Heart left ventricle (tissue), 16 donors: ENCODE results near the gene RCAN3. TPM values are rescaled to one million over a fixed set of nuclear protein-coding genes. Genes with fewer than 3 reads are reported as not detected.

Source experiments
- ATAC-seq, 4 donors: fragments of 200-7000 bp; cut with Tn5 transposase; one replicate each; pipeline ENCODE4 v1.9.1; 2020 to 2022; ENCODE audit warnings: moderate library complexity in 4 of 4, mild to moderate bottlenecking in 3 of 4, moderate number of reproducible peaks in 1 of 4
- DNase-seq, 5 donors: peaks; one replicate each; pipeline ENCODE4 v3.0.0-alpha.2; 2020
- H3K27ac ChIP-seq, 12 donors: fragments of 200-600 bp; sonication (generic) in 4 of 12; one replicate each; pipeline versions ENCODE4 v1.5.0 to v1.8.0; 2016 to 2022; ENCODE audit warnings: mild to moderate bottlenecking in 2 of 12
- H3K27me3 ChIP-seq, 9 donors: fragments of 200-600 bp; sonication (generic) in 2 of 9; one replicate each; pipeline versions ENCODE4 v1.5.1 to v1.8.0; 2016 to 2022; ENCODE audit warnings: mild to moderate bottlenecking in 3 of 9
- H3K36me3 ChIP-seq, 9 donors: fragments of 200-600 bp; sonication (generic) in 2 of 9; one replicate each; pipeline versions ENCODE4 v1.5.0 to v1.8.0; 2018 to 2022; ENCODE audit warnings: mild to moderate bottlenecking in 2 of 9
- H3K4me1 ChIP-seq, 12 donors: fragments of 200-600 bp; sonication (generic) in 4 of 12; one replicate each; pipeline versions ENCODE4 v1.5.0 to v1.8.0; 2016 to 2022; ENCODE audit warnings: mild to moderate bottlenecking in 3 of 12
- H3K4me3 ChIP-seq, 12 donors: fragments of 200-600 bp; sonication (generic) in 4 of 12; one replicate each; pipeline versions ENCODE4 v1.5.0 to v1.8.0; 2017 to 2022; ENCODE audit warnings: mild to moderate bottlenecking in 9 of 12, moderate library complexity in 4 of 12
- H3K9me3 ChIP-seq, 12 donors: fragments of 200-600 bp; sonication (generic) in 4 of 12; one replicate each; pipeline versions ENCODE4 v1.5.0 to v1.8.0; 2016 to 2022; ENCODE audit warnings: mild to moderate bottlenecking in 1 of 12
- CTCF ChIP-seq, 12 donors: fragments of 200-600 bp; sonication (generic) in 4 of 12; IDR thresholded peaks; one replicate each; pipeline versions ENCODE4 v1.5.0 to v1.8.0; 2018 to 2022; ENCODE audit warnings: antibody characterized with exemption in 12 of 12, mild to moderate bottlenecking in 5 of 12
- POLR2A ChIP-seq, 2 donors: fragments of 450-650 bp; IDR thresholded peaks; one replicate each; pipeline ENCODE4 v1.6.1; 2017; ENCODE audit warnings: antibody characterized with exemption in 2 of 2, mild to moderate bottlenecking in 2 of 2, moderate library complexity in 2 of 2
- WGBS, 4 donors: extraction: QIAGEN DNeasy Blood & Tissue Kit in 2 of 4; methylation state at CpG; one replicate each; pipeline versions ENCODE4 v1.1.5 to v1.1.7; 2013 to 2018; 5-methylcytosine and 5-hydroxymethylcytosine counted together
- intact Hi-C, 10 donors: fragments of 100-400 bp; cut with DNase I; formaldehyde crosslinking; loops; one replicate each; pipeline versions ENCODE4 v1.11.1 to v1.14.2; 2022
- polyA plus RNA-seq, 2 donors: library from polyadenylated mRNA; stranded (reverse); fragments of 200-250 nt; gene quantifications; one replicate each; pipeline ENCODE4 v1.2.3, GENCODE V29; 2013
- total RNA-seq, 9 donors: library from RNA; depleted of rRNA in 2 of 9; stranded (reverse); fragments of >200 nt in 2 of 9; fragmentation: NEBNext Ultra II Directional in 3 of 9; extraction: Animal tissue kit (Norgen Biotek cat#: 25700) in 3 of 9; gene quantifications; one replicate each; pipeline versions ENCODE4 v1.1.0 to v1.2.4, GENCODE V29; 2016 to 2023
- donor health status: ischemic (EF 13 %, LVEDD 7.1; RV severe dilation, severe dysfunction).
- donor health status: healthy with polysubstance abuse.
- donor health status: DM: no; HTN: yes; CAD: no.
- donor health status: DM: no; HTN: no; CAD: no.
- donor health status: ischemic (EF 25% LVEDD 6.9; RV normal size, moderate dysfunction).
- donor health status: ischemic (EF 25% LVEDD 5.7; RV mildly dilated, moderate dysfunction).
- donor health status: healthy.
- donor health status: DM: yes; HTN: yes; CAD: no.
- donor health status: ischemic (EF 35%, LVEDD 5.7; RV mildly dilated, moderate dysfunction).
- donor health status: nonischemic (EF 11% LVEDD 7.7; RV severe dilation, severe dysfunction).
- donor health status: DM: yes; HTN: yes; CAD: no.
- donor health status: PGD.
- donor health status: ischemic (EF 29% LVEDD 5.4; RV normal size, mild dysfunction).
- donor health status: nonischemic (EF 23%, LVEDD 6.1; RV moderate dilation, normal function).

RCAN3 gene
- total and polyA plus RNA-seq, 11 donors = 2.1 to 9.7 (median 5.9) TPM

GRCh38 chr1:24584171-24584647, 81.6 kb downstream of the RCAN3 start:
- DNase-seq (peak in 2 of 5 donors; percentile 26 to 41), ATAC-seq (peak; percentile 65 to 88 (median 79))
- Histone ChIP-seq H3K27ac (peak overlapping the region in 6 of 12 donors; percentile 13 to 61 (median 46)), H3K36me3 (no peaks in the 10 kb centered on the region), H3K27me3 (peaks cover 0 to 5% (median 0%) of the 10 kb centered on the region in 9 donors), H3K4me3 (no peak overlapping the region), H3K9me3 (no peaks in the 10 kb centered on the region), H3K4me1 (peaks cover 0 to 14% (median 0%) of the 10 kb centered on the region in 12 donors)
- WGBS, 4 donors = 25 to 49% (median 32%) methylated on average over 6 of the region's 6 CpGs
- intact Hi-C loops = loop anchor here in 1 of 10 donors (10.0 kb wide), 1 partner anchor 169 kb away; the partner anchor contains the start of genes NIPAL3 and STPG1
- TF ChIP-seq POLR2A (IDR thresholded peaks at IDR 0.05) (no peak), CTCF (IDR thresholded peaks at IDR 0.05) (no peak)

- WGBS, 4 donors = 82 to 88% (median 85%) methylated on average over 10 of the region's 10 CpGs
- DNase-seq = no peak
- no peak for TF ChIP-seq CTCF (IDR thresholded peaks at IDR 0.05)
- TF ChIP-seq POLR2A (IDR thresholded peaks at IDR 0.05) = no peak
Observed at GRCh38 chr1:24586119-24586518, 83.5 kb downstream of the RCAN3 start.

DNA sequence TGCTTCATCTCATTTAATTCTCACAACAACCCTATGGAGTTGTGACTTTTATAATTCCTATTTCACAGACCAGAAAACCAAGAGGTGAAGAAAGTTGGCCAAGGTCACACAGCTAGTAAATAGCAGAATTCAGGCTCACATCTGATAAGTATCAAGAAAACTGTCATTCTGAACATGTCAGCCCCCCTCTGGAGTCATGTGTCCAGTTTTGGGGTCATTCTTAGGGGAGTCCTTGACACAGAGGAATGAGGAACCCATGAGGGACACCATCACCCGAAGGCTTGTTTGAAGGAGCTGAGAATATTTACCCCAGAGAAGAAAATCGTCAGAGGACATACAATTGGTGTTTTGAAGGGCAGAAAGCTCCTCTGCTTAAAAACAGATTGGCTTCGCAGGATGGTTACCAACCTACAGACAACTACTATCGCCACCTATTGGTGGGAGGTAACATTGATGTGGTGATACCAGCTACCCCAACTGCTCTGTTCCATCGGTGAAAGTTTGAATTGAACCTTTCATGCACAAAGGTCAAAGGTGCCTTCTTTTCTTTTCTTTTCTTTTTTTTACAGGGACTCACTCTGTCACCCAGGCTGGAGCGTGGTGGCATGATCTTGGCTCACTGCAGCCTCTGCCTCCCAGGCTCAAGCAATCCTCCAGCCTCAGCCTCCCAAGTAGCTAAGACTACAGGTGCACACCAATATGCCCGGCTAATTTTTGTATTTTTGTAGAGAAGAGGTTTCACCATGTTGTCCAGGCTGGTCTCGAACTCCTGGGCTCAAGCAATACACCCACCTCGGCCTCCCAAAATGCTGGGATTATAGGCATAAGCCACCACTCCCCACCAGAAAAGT, 84.6 kb downstream of the RCAN3 start:
- DNase-seq (no peak), ATAC-seq (peak in 2 of 4 donors; percentile 39 to 52)
- no peaks in the 10 kb centered on the region for H3K36me3 ChIP-seq
- 39 to 45% (median 43%) methylated on average over 9 of the region's 9 CpGs for WGBS, 4 donors
- TF ChIP-seq POLR2A (IDR thresholded peaks at IDR 0.05) (no peak), CTCF (IDR thresholded peaks at IDR 0.05) (peak; percentile 45 to 70 (median 58))
- no peak overlapping the region for H3K4me3 ChIP-seq
- intact Hi-C loops = loop anchor here in 1 of 10 donors (10.0 kb wide), 1 partner anchor 172 kb away; the partner anchor contains the start of genes NIPAL3 and STPG1
- no peak overlapping the region for H3K27ac ChIP-seq
- no peaks in the 10 kb centered on the region for H3K9me3 ChIP-seq
- peaks cover 0 to 14% (median 0%) of the 10 kb centered on the region in 12 donors for H3K4me1 ChIP-seq
- H3K27me3 ChIP-seq = peaks cover 0 to 5% (median 0%) of the 10 kb centered on the region in 9 donors

More at GRCh38 chr1:24586119-24586518, 83.5 kb downstream of the RCAN3 start:
- Histone ChIP-seq H3K27ac (no peak overlapping the region), H3K9me3 (no peaks in the 10 kb centered on the region), H3K27me3 (peaks cover 0 to 5% (median 0%) of the 10 kb centered on the region in 9 donors), H3K36me3 (no peaks in the 10 kb centered on the region), H3K4me3 (no peak overlapping the region), H3K4me1 (peaks cover 0 to 14% (median 0%) of the 10 kb centered on the region in 12 donors)
- ATAC-seq = no peak
- intact Hi-C loops = loop anchor here in 1 of 10 donors (10.0 kb wide), 1 partner anchor 171 kb away; the partner anchor contains the start of genes NIPAL3 and STPG1

DNA sequence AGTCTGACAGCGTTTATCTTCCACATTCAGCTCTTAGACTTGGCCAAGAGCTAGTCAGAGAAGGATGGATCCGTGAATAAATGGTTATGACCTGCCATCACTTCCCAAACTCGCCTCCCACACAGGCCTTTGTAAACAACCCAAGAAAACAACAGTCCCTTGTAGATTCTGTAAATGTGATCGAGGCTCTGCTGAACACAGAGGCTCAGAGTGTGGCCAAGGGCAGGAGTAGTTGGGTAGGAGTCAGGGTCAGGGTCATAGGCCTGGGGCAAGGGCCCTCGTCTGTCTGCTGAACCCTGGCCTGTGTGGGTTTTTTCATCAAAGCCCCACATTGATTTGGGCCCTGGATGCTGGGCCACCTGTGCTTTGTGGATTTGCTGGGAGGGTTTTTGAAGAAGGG, 85.9 kb downstream of the RCAN3 start:
- DNase-seq (no peak), ATAC-seq (no peak)
- 68 to 80% (median 73%) methylated on average over 5 of the region's 5 CpGs for WGBS, 4 donors
- H3K27ac ChIP-seq = no peak overlapping the region
- peaks cover 0 to 14% (median 0%) of the 10 kb centered on the region in 12 donors for H3K4me1 ChIP-seq
- no peaks in the 10 kb centered on the region for H3K9me3 ChIP-seq
- intact Hi-C loops = loop anchor here in 1 of 10 donors (10.0 kb wide), 1 partner anchor 174 kb away; the partner anchor contains the start of genes NIPAL3 and STPG1
- H3K36me3 ChIP-seq = no peaks in the 10 kb centered on the region
- no peak overlapping the region for H3K4me3 ChIP-seq
- TF ChIP-seq CTCF (IDR thresholded peaks at IDR 0.05) (no peak), POLR2A (IDR thresholded peaks at IDR 0.05) (no peak)
- peaks cover 0 to 5% (median 0%) of the 10 kb centered on the region in 9 donors for H3K27me3 ChIP-seq
